HG03025 (cell line): ENCODE results near the gene SLC35E4.
"Not testable (repeated sequence)": the region's sequence is repeated elsewhere in the genome, so short reads cannot be mapped to it uniquely, and the experiment has no call there.

Source experiments
- ATAC-seq: cut with Tn5 transposase; IDR thresholded peaks from one replicate; pipeline ENCODE4 v1.9.1; 2021; ENCODE audit warnings: mild to moderate bottlenecking, moderate library complexity; ENCODE audit not compliant: unreplicated experiment, low FRiP score

The SLC35E4 gene

GRCh38 chr22:30610299-30610698, 25.3 kb upstream of the SLC35E4 start:
- ATAC-seq: no peak

- ATAC-seq: no peak
Observed at GRCh38 chr22:30611197-30611596, 24.4 kb upstream of the SLC35E4 start.

- ATAC-seq: no peak
Observed at GRCh38 chr22:30612789-30613188, 22.8 kb upstream of the SLC35E4 start.

- no peak for ATAC-seq
Observed at GRCh38 chr22:30614268-30614667, 21.3 kb upstream of the SLC35E4 start.

GRCh38 chr22:30614879-30615278, 20.7 kb upstream of the SLC35E4 start:
- ATAC-seq: no peak

- no peak for ATAC-seq
Observed at GRCh38 chr22:30615543-30615954, 20.0 kb upstream of the SLC35E4 start.

GRCh38 chr22:30617819-30618218, 17.8 kb upstream of the SLC35E4 start:
- no peak for ATAC-seq

GRCh38 chr22:30619909-30620308, 15.7 kb upstream of the SLC35E4 start:
- not testable (repeated sequence) for ATAC-seq

- ATAC-seq: no peak
Observed at GRCh38 chr22:30626413-30626812, 9.2 kb upstream of the SLC35E4 start.

- no peak for ATAC-seq
Observed at GRCh38 chr22:30627471-30627870, 8.1 kb upstream of the SLC35E4 start.

- no peak for ATAC-seq
Observed at GRCh38 chr22:30628491-30628890, 7.1 kb upstream of the SLC35E4 start.

- not testable (repeated sequence) for ATAC-seq
Observed at GRCh38 chr22:30631469-30631868, 4.1 kb upstream of the SLC35E4 start.

GRCh38 chr22:30634471-30635233, 929 bp upstream of the SLC35E4 start:
- ATAC-seq: peak; percentile 36

- ATAC-seq: no peak
Observed at GRCh38 chr22:30636226-30637077, 871 bp downstream of the SLC35E4 start.

- no peak for ATAC-seq
Observed at GRCh38 chr22:30637701-30638114, 2.1 kb downstream of the SLC35E4 start.

GRCh38 chr22:30640361-30640760, 4.8 kb downstream of the SLC35E4 start:
- no peak for ATAC-seq

- ATAC-seq: no peak
Observed at GRCh38 chr22:30640839-30641430, 5.4 kb downstream of the SLC35E4 start.

GRCh38 chr22:30643055-30643875, 7.7 kb downstream of the SLC35E4 start:
- ATAC-seq: no peak

GRCh38 chr22:30646518-30647160, 11.1 kb downstream of the SLC35E4 start:
- ATAC-seq: no peak

- ATAC-seq: no peak
Observed at GRCh38 chr22:30647536-30647935, 12.0 kb downstream of the SLC35E4 start.
